ENCODE measurements around the gene PLIN5. TPM values are rescaled to one million over a fixed set of nuclear protein-coding genes. Genes with fewer than 3 reads are reported as not detected.
A peak's percentile ranks its signal among the peaks of the same experiment; 100 is the strongest.

PLIN5 gene
- total and polyA plus RNA-seq, 5 donors, result 25.5 to 60.3 (median 29.4) TPM

GRCh38 chr19:4519172-4519496 lies 15.9 kb downstream of the PLIN5 start:
- Histone ChIP-seq H3K27me3 (ENCODE audit: control insufficient read depth, insufficient read depth) (no peaks in the 10 kb centered on the region), H3K4me3 (ENCODE audit: low read length) (no peak overlapping the region), H3K4me1 (ENCODE audit: control insufficient read depth, insufficient read depth, low read length) (no peaks in the 10 kb centered on the region), H3K9me3 (ENCODE audit: control insufficient read depth, low read length) (no peaks in the 10 kb centered on the region), H3K27ac (ENCODE audit: low read length) (peak overlapping the region; percentile 79)
- WGBS, result 90% methylated on average over 6 of the region's 6 CpGs
- DNase-seq (peak in 1 of 3 donors; percentile 55), ATAC-seq (no peak)
- intact Hi-C loops (cut with DNase I), result no loop called here

- ATAC-seq, result peak; percentile 78 to 84
- Histone ChIP-seq H3K27ac (ENCODE audit: low read length) (peak within 1 kb of the TSS; percentile 79), H3K9me3 (ENCODE audit: control insufficient read depth, low read length) (no peaks in the 10 kb centered on the region), H3K4me1 (ENCODE audit: control insufficient read depth, insufficient read depth, low read length) (no peaks in the 10 kb centered on the region), H3K27me3 (ENCODE audit: control insufficient read depth, insufficient read depth) (no peaks in the 10 kb centered on the region), H3K4me3 (ENCODE audit: low read length) (peak within 1 kb of the TSS; percentile 33)
- intact Hi-C loops (cut with DNase I), result no loop called here
- WGBS, result 40% methylated on average over 34 of the region's 34 CpGs
- peak; percentile 83 to 94 (median 90) for DNase-seq
Observed at GRCh38 chr19:4518345-4519171, 16.5 kb downstream of the PLIN5 start, which contains the start of gene PLIN4. Gene PLIN4, minus strand, starts transcription at chr19:4518486. Its CDS starts 214 bp downstream, at chr19:4518272.

GRCh38 chr19:4517451-4518057 lies 17.5 kb downstream of the PLIN5 start:
- intact Hi-C loops (cut with DNase I), result no loop called here
- Histone ChIP-seq H3K27me3 (ENCODE audit: control insufficient read depth, insufficient read depth) (no peaks in the 10 kb centered on the region), H3K4me1 (ENCODE audit: control insufficient read depth, insufficient read depth, low read length) (no peaks in the 10 kb centered on the region), H3K27ac (ENCODE audit: low read length) (peak overlapping the region; percentile 66), H3K9me3 (ENCODE audit: control insufficient read depth, low read length) (no peaks in the 10 kb centered on the region), H3K4me3 (ENCODE audit: low read length) (peak overlapping the region; percentile 33)
- WGBS, result 78% methylated on average over 24 of the region's 24 CpGs
- DNase-seq, result no peak
- peak in 1 of 2 donors; percentile 2 for ATAC-seq

- H3K27ac ChIP-seq (ENCODE audit: low read length), result peak overlapping the region; percentile 66
- H3K4me3 ChIP-seq (ENCODE audit: low read length), result peak overlapping the region; percentile 33
- intact Hi-C loops (cut with DNase I), result no loop called here
- DNase-seq, result peak in 1 of 3 donors; percentile 73
- ATAC-seq, result peak; percentile 36 to 44
- H3K4me1 ChIP-seq (ENCODE audit: control insufficient read depth, insufficient read depth, low read length), result no peaks in the 10 kb centered on the region
- H3K9me3 ChIP-seq (ENCODE audit: control insufficient read depth, low read length), result no peaks in the 10 kb centered on the region
- WGBS, result 64% methylated on average over 8 of the region's 8 CpGs
- no peaks in the 10 kb centered on the region for H3K27me3 ChIP-seq (ENCODE audit: control insufficient read depth, insufficient read depth)
Observed at GRCh38 chr19:4516939-4517300, 18.1 kb downstream of the PLIN5 start.

GRCh38 chr19:4516199-4516938 lies 18.7 kb downstream of the PLIN5 start:
- H3K27ac ChIP-seq (ENCODE audit: low read length), result peak overlapping the region; percentile 37
- H3K27me3 ChIP-seq (ENCODE audit: control insufficient read depth, insufficient read depth), result no peaks in the 10 kb centered on the region
- no peak for DNase-seq
- H3K4me1 ChIP-seq (ENCODE audit: control insufficient read depth, insufficient read depth, low read length), result no peaks in the 10 kb centered on the region
- intact Hi-C loops (cut with DNase I), result no loop called here
- no peaks in the 10 kb centered on the region for H3K9me3 ChIP-seq (ENCODE audit: control insufficient read depth, low read length)
- peak; percentile 12 to 45 for ATAC-seq
- peak overlapping the region; percentile 25 for H3K4me3 ChIP-seq (ENCODE audit: low read length)
- 56% methylated on average over 14 of the region's 14 CpGs for WGBS

- 89% methylated on average over 5 of the region's 5 CpGs for WGBS
Observed at GRCh38 chr19:4515732-4516131, 19.3 kb downstream of the PLIN5 start.

GRCh38 chr19:4513248-4513647 lies 21.8 kb downstream of the PLIN5 start:
- 89% methylated on average over 17 of the region's 17 CpGs for WGBS
- ATAC-seq, result no peak
- Histone ChIP-seq H3K27ac (ENCODE audit: low read length) (no peak overlapping the region), H3K4me1 (ENCODE audit: control insufficient read depth, insufficient read depth, low read length) (no peaks in the 10 kb centered on the region), H3K9me3 (ENCODE audit: control insufficient read depth, low read length) (no peaks in the 10 kb centered on the region), H3K4me3 (ENCODE audit: low read length) (no peak overlapping the region), H3K27me3 (ENCODE audit: control insufficient read depth, insufficient read depth) (no peaks in the 10 kb centered on the region)
- DNase-seq, result peak in 2 of 3 donors; percentile 28 to 55
- intact Hi-C loops (cut with DNase I), result no loop called here

More at GRCh38 chr19:4515732-4516131, 19.3 kb downstream of the PLIN5 start:
- no peak overlapping the region for H3K27ac ChIP-seq (ENCODE audit: low read length)
- DNase-seq (no peak), ATAC-seq (no peak)
- intact Hi-C loops (cut with DNase I), result no loop called here
- no peaks in the 10 kb centered on the region for H3K9me3 ChIP-seq (ENCODE audit: control insufficient read depth, low read length)
- no peaks in the 10 kb centered on the region for H3K27me3 ChIP-seq (ENCODE audit: control insufficient read depth, insufficient read depth)
- H3K4me3 ChIP-seq (ENCODE audit: low read length), result no peak overlapping the region
- H3K4me1 ChIP-seq (ENCODE audit: control insufficient read depth, insufficient read depth, low read length), result no peaks in the 10 kb centered on the region

- Histone ChIP-seq H3K27me3 (ENCODE audit: control insufficient read depth, insufficient read depth) (no peaks in the 10 kb centered on the region), H3K9me3 (ENCODE audit: control insufficient read depth, low read length) (no peaks in the 10 kb centered on the region), H3K4me3 (ENCODE audit: low read length) (no peak overlapping the region), H3K4me1 (ENCODE audit: control insufficient read depth, insufficient read depth, low read length) (no peaks in the 10 kb centered on the region), H3K27ac (ENCODE audit: low read length) (no peak overlapping the region)
- peak in 1 of 3 donors; percentile 26 for DNase-seq
- no peak for ATAC-seq
- intact Hi-C loops (cut with DNase I), result no loop called here
- 94% methylated on average over 17 of the region's 17 CpGs for WGBS
Observed at GRCh38 chr19:4512070-4512469, 23.0 kb downstream of the PLIN5 start.

GRCh38 chr19:4511300-4512054 lies 23.5 kb downstream of the PLIN5 start:
- H3K27ac ChIP-seq (ENCODE audit: low read length), result no peak overlapping the region
- ATAC-seq (peak in 1 of 2 donors; percentile 18), DNase-seq (no peak)

GRCh38 chr19:4510435-4511255 lies 24.4 kb downstream of the PLIN5 start:
- H3K27me3 ChIP-seq (ENCODE audit: control insufficient read depth, insufficient read depth), result no peaks in the 10 kb centered on the region
- DNase-seq, result peak in 1 of 3 donors; percentile 24
- no peak overlapping the region for H3K4me3 ChIP-seq (ENCODE audit: low read length)
- H3K4me1 ChIP-seq (ENCODE audit: control insufficient read depth, insufficient read depth, low read length), result no peaks in the 10 kb centered on the region
- H3K9me3 ChIP-seq (ENCODE audit: control insufficient read depth, low read length), result no peaks in the 10 kb centered on the region
- 86% methylated on average over 37 of the region's 37 CpGs for whole genome bisulfite sequencing
- H3K27ac ChIP-seq (ENCODE audit: low read length), result no peak overlapping the region
- intact Hi-C loops (cut with DNase I), result no loop called here
- ATAC-seq, result peak; percentile 3 to 7

More at GRCh38 chr19:4511300-4512054, 23.5 kb downstream of the PLIN5 start:
- 88% methylated on average over 27 of the region's 27 CpGs for WGBS
- intact Hi-C loops (cut with DNase I), result no loop called here
- H3K27me3 ChIP-seq (ENCODE audit: control insufficient read depth, insufficient read depth), result no peaks in the 10 kb centered on the region
- H3K4me3 ChIP-seq (ENCODE audit: low read length), result no peak overlapping the region
- no peaks in the 10 kb centered on the region for H3K4me1 ChIP-seq (ENCODE audit: control insufficient read depth, insufficient read depth, low read length)
- no peaks in the 10 kb centered on the region for H3K9me3 ChIP-seq (ENCODE audit: control insufficient read depth, low read length)
